Cerebellar cortex (tissue), 1 donor: ENCODE results near the gene CNTN5.

Source experiments
- DNase-seq: peaks from one replicate; pipeline ENCODE4 v3.0.0-alpha.2; 2015; ENCODE audit warnings: low spot score

The CNTN5 gene

GRCh38 chr11:99631618-99632017 lies 610.9 kb downstream of the CNTN5 start:
- DNase-seq: no peak

GRCh38 chr11:99632969-99633368 lies 612.2 kb downstream of the CNTN5 start:
- no peak for DNase-seq

DNA sequence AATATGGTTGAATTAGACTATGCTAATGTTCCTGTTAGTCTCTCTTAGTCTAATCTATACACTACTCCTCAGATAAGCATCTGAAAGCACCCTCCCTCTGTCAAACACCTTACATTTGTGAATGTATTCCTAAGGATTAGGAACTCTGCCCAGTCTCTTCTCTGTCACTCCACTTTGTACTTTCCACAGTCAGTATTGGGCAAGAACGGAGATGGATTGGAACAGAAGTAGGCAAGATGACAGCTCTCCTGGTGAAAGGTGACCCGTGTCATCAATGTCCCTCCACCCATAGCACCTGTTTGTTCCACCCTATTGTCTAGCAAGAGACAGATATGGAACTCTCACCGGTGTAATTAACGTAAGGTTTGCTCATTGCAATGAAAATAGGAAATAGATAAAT lies 613.8 kb downstream of the CNTN5 start:
- DNase-seq: no peak

DNA sequence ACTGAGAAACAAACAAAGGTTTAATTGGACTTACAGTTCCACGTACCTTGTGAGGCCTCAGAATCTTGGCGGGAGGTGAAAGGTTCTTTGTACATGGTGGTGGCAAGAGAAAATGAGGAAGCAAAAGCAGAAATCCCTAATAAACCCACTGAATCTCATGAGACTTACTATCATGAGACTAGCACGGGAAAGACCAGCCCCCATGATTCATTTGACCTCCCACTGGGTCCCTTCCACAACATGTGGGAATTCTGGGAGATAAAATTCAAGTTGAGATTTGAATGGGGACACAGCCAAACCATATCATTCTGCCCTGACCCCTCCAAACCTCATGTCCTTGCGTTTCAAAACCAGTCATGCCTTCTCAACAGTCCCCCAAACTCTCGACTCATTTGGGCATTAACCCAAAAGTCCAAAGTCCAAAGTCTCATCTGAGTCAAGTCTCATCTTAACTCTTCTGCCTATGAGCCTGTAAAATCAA lies 617.4 kb downstream of the CNTN5 start:
- DNase-seq: no peak

DNA sequence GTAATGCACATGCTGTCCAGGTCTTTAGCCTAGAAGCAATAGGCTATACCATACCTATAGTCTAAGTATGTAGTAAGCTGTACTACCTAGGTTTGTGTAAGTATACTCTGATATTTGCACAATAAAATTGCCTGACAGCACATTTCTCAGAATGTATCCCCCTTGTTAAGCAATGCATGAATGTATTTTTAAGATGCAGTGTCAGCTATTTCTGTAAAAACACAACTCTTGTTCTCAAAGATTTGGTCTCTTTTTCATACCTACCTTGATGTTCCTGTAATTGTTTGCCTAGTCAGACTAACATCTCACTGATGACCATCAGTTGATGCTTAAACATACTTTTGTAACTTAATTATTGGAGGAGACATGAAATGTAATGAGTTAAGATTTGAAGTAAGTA lies 619.9 kb downstream of the CNTN5 start:
- no peak for DNase-seq

- DNase-seq: no peak
Observed at GRCh38 chr11:99645934-99646333, 625.2 kb downstream of the CNTN5 start.

GRCh38 chr11:99670067-99670676 lies 649.4 kb downstream of the CNTN5 start:
- no peak for DNase-seq

DNA sequence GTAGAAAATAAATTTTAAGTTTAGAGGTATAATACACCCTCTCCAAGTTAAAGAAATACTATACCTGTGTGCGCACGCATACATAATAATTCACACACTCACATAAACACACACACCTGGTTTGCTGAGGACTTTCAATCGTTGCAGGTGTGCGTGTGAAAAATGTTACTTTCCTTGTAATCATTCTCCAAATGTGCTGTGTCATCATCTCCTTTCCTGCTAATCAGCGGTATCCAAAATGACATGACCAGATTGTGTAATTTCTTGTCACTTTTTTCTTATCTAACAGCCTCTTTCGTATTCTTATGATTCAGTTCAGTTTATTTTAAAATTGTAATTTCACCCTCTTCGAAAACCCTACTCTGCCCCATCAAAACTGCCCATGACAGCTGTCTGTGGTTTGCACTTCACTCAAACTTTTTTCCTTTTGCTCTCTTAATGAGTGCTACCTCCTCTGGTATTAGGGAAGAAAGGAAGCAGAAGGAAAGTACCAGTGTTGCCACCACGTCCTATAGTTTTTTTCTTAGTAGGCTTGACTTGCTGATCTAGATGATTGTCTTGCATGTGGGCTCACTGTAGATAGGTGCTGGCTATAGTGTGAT lies 651.2 kb downstream of the CNTN5 start:
- no peak for DNase-seq

- DNase-seq: no peak
Observed at GRCh38 chr11:99676292-99676691, 655.5 kb downstream of the CNTN5 start.

GRCh38 chr11:99682171-99682570 lies 661.4 kb downstream of the CNTN5 start:
- DNase-seq: no peak

DNA sequence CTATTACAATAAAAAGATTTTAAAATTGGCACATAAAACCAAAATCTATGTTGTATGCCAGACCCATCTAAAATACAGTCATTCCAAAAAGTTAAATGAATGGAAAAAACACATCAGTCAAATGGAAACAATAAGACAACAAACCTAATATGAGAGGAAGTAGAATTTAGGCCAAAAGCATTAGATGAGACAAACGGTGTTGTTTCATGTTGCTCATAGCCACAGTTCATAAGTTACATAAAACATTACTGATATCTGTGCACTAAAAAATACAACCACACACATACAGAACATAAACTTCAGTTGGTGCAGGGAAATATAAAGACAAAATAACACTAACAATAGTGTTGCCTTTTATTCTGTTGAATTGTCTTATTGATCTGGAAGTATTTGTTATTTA lies 661.9 kb downstream of the CNTN5 start:
- no peak for DNase-seq

- no peak for DNase-seq
Observed at GRCh38 chr11:99683933-99684332, 663.2 kb downstream of the CNTN5 start.

GRCh38 chr11:99686838-99687237 lies 666.1 kb downstream of the CNTN5 start:
- DNase-seq: no peak

DNA sequence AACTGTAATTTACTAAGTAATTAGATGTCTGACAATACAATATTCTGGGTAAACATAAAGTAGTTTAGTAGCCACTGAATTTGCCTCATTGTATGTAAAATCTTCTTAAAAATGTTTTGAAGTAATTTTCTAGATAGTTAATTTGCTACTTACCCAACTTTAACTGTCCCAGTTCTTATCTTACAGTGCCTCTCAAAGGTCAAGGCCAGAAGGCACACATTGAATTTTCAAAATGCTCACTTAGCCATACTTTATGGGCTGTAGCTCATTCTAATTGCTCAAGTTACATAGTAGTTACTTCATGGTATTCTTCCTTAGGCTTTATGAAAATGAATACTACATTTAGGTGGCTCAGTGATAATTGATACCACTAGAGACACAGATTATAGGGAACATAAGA lies 666.6 kb downstream of the CNTN5 start:
- no peak for DNase-seq

GRCh38 chr11:99693941-99694492 lies 673.3 kb downstream of the CNTN5 start:
- DNase-seq: no peak

DNA sequence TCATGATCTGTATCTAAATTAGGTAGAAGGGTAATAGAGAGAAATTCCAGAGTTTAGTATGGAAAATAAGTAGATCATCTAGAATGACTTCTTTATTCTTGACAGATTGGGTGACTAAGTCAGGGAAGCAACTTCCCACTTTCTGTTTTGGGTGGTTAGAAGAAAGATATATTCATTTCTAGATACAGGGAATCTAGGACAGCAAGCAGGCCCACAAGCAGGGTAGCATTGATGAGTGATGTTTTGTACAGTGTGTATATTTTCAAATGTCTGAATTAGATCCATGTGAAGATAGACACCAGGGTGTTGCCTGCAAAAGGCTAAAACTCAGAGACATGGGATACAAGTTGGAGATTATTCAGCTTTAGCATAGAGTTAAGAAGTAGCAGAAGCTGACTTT lies 674.4 kb downstream of the CNTN5 start:
- DNase-seq: no peak

DNA sequence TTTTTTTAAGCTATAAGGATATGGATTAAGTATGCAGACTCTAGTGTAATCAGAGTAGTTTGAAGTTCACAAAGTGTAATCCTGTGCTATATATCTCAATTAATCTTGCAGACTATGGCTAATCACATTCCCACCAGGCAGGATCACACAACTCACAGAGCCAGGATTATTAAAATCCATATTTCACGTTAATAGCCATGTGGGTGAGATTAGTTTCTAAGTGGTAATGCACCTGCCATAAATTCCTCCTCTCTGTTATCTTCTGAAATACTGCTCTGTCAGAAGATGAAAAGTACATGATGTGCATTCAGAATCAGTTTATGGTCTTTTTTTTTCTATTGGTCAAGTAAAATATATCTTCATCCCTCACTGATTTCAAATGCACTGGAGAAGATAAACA lies 686.1 kb downstream of the CNTN5 start:
- DNase-seq: no peak

GRCh38 chr11:99708928-99709672 lies 688.4 kb downstream of the CNTN5 start:
- no peak for DNase-seq

- DNase-seq: no peak
Observed at GRCh38 chr11:99716302-99716701, 695.6 kb downstream of the CNTN5 start.

GRCh38 chr11:99718291-99718690 lies 697.5 kb downstream of the CNTN5 start:
- DNase-seq: no peak

GRCh38 chr11:99739464-99740089 lies 718.8 kb downstream of the CNTN5 start:
- DNase-seq: no peak

- DNase-seq: no peak
Observed at GRCh38 chr11:99742501-99742900, 721.8 kb downstream of the CNTN5 start.

DNA sequence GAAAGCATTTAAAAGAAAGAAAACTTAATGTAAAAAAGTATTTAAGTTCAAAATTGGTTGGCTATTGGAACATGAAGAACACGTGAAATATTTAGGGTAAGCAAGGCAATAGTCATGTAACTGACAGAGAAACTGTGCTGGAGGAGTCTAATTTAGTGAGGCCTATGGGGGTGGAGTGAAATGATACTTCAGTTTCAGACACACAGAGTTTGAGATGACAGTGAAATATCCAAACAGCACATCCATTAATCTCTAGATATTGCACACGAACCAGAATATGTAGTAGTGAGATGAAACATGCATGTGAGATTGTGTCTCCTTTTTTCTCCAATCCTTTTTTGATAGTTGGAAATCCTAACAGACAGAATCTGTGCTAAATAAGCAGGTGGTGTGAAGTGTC lies 739.0 kb downstream of the CNTN5 start:
- no peak for DNase-seq
